AG04450 (cell line): ENCODE results near the gene ZNF280D. TPM values are rescaled to one million over a fixed set of nuclear protein-coding genes. Genes with fewer than 3 reads are reported as not detected.

Source experiments
- CTCF ChIA-PET: fragments of 300-600, 350-600 bp; formaldehyde crosslinking; extraction: SDS; loops from one replicate; lab custom pipeline; 2022; ENCODE audit warnings: antibody characterized with exemption, inconsistent platforms; lab: Charles Lee
- POLR2A ChIA-PET: fragments of 350-600 bp; formaldehyde crosslinking; extraction: SDS; loops from one replicate; lab custom pipeline; 2021; ENCODE audit warnings: antibody characterized with exemption, inconsistent platforms; lab: Yijun Ruan, JAX
- DNase-seq: peaks from one replicate; pipeline ENCODE4 v3.0.0-alpha.2; 2011; ENCODE audit warnings: low read depth, low spot score
- H3K27ac ChIP-seq: one replicate; pipeline ENCODE4 v1.5.1; 2012; ENCODE audit warnings: low read depth, low read length, control low read depth
- H3K27me3 ChIP-seq: one replicate; pipeline ENCODE4 v1.6.0; 2012; ENCODE audit warnings: low read length; ENCODE audit not compliant: control insufficient read depth, insufficient read depth
- H3K4me3 ChIP-seq: 2 replicates; pipeline ENCODE4 v1.5.1; 2011; ENCODE audit warnings: mild to moderate bottlenecking, low read depth, low read length, control low read depth
- H3K9me3 ChIP-seq: 2 replicates; pipeline ENCODE4 v1.5.1; 2012; ENCODE audit warnings: low read length; ENCODE audit not compliant: control insufficient read depth, insufficient read depth
- polyA plus RNA-seq: library from polyadenylated mRNA; depleted of rRNA; stranded (reverse); fragments of >200 nt; gene quantifications from 2 replicates; pipeline ENCODE4 v1.2.3, GENCODE V29; 2011
- TF ChIP-seq, protein P1 (sequence below): IDR thresholded peaks from 2 replicates; pipeline ENCODE4 v1.5.1; 2011; ENCODE audit warnings: low read depth, low read length, control low read depth, inconsistent platforms

The ZNF280D gene
- polyA plus RNA-seq, 1 experiment: 17.6 TPM

- no peaks in the 10 kb centered on the region for H3K27me3 ChIP-seq
- TF ChIP-seq, protein P1, sequence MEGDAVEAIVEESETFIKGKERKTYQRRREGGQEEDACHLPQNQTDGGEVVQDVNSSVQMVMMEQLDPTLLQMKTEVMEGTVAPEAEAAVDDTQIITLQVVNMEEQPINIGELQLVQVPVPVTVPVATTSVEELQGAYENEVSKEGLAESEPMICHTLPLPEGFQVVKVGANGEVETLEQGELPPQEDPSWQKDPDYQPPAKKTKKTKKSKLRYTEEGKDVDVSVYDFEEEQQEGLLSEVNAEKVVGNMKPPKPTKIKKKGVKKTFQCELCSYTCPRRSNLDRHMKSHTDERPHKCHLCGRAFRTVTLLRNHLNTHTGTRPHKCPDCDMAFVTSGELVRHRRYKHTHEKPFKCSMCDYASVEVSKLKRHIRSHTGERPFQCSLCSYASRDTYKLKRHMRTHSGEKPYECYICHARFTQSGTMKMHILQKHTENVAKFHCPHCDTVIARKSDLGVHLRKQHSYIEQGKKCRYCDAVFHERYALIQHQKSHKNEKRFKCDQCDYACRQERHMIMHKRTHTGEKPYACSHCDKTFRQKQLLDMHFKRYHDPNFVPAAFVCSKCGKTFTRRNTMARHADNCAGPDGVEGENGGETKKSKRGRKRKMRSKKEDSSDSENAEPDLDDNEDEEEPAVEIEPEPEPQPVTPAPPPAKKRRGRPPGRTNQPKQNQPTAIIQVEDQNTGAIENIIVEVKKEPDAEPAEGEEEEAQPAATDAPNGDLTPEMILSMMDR: no peak
- no peaks in the 10 kb centered on the region for H3K9me3 ChIP-seq
- no peak overlapping the region for H3K4me3 ChIP-seq
- no peak overlapping the region for H3K27ac ChIP-seq
- CTCF ChIA-PET: interaction anchor here (0.6 kb wide), 1 partner anchor 615 kb away, joined by 3 read pairs; no protein-coding TSS in a partner anchor
- DNase-seq: no peak
- POLR2A ChIA-PET: interaction anchor here (0.6 kb wide), 1 partner anchor 526 kb away, joined by 3 read pairs; no protein-coding TSS in a partner anchor
These were observed 7.9 kb downstream of the ZNF280D start for GRCh38 chr15:56725386-56725785.

- H3K27me3 ChIP-seq: no peaks in the 10 kb centered on the region
These were observed 9.1 kb downstream of the ZNF280D start for GRCh38 chr15:56724232-56724631.

GRCh38 chr15:56723787-56724186 lies 9.5 kb downstream of the ZNF280D start:
- Histone ChIP-seq H3K27me3 (no peaks in the 10 kb centered on the region), H3K9me3 (no peaks in the 10 kb centered on the region), H3K4me3 (no peak overlapping the region), H3K27ac (no peak overlapping the region)
- no peak for DNase-seq
- CTCF ChIA-PET: no interaction called here
- TF ChIP-seq, protein P1: no peak
- POLR2A ChIA-PET: no interaction called here

More at GRCh38 chr15:56724232-56724631, 9.1 kb downstream of the ZNF280D start:
- Histone ChIP-seq H3K27ac (no peak overlapping the region), H3K4me3 (no peak overlapping the region), H3K9me3 (no peaks in the 10 kb centered on the region)
- no peak for DNase-seq
- ChIA-PET CTCF (no interaction called here), POLR2A (interaction anchor here (0.6 kb wide), 1 partner anchor 1408 kb away, joined by 6 read pairs; no protein-coding TSS in a partner anchor)
- TF ChIP-seq, protein P1: no peak

DNA sequence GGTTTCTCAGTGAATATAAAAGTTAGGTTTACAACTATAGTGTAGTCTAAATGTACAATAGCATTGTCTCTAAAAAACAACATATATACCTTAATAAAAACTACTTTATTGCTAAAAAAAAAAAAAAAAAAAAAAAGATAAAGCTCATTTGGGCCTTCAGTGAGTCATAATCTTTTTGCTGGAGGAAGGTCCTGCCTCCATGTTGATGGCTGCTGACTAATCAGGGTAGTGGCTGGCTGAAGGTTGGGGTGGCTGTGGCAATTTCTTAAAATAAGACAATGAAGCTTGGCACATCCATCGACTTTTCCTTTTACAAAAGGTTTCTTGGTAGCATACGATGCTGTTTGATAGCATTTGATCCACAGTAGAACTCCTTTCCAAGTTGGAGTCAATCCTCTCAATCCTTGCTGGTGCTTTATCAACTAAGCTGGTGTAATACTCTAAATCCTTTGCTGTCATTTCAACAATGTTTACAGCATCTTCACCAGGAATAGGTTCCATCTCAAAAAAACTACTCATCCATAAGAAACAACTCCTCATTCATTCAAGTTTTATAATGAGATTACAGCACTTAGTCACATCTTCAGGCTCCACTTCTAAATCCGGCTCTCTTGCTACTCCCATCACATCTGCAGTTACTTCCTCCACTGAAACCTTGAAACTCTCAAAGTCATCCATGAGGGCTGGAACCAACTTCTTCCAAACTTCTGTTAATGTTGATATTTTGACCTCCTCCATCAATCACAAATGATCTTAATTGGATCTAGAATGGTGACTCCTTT lies 13.3 kb downstream of the ZNF280D start:
- POLR2A ChIA-PET: interaction anchor here (0.6 kb wide), 2 partner anchors 53 to 227 kb away, joined by 4 read pairs; no protein-coding TSS in a partner anchor
- Histone ChIP-seq H3K9me3 (no peaks in the 10 kb centered on the region), H3K27me3 (no peaks in the 10 kb centered on the region), H3K4me3 (no peak overlapping the region), H3K27ac (no peak overlapping the region)
- DNase-seq: no peak
- TF ChIP-seq, protein P1: no peak
- CTCF ChIA-PET: interaction anchor here (0.6 kb wide), 4 partner anchors 32 to 1721 kb away, joined by 3 to 4 read pairs (median 3); no protein-coding TSS in a partner anchor

GRCh38 chr15:56719021-56719612 lies 14.2 kb downstream of the ZNF280D start:
- no peak overlapping the region for H3K4me3 ChIP-seq
- no peaks in the 10 kb centered on the region for H3K27me3 ChIP-seq
- TF ChIP-seq, protein P1: no peak
- H3K9me3 ChIP-seq: no peaks in the 10 kb centered on the region
- no peak overlapping the region for H3K27ac ChIP-seq
- ChIA-PET POLR2A (no interaction called here), CTCF (interaction anchor here (0.8 to 2.6 kb wide), 2 partner anchors 228 to 427 kb away, joined by 3 to 9 read pairs; no protein-coding TSS in a partner anchor)
- DNase-seq: no peak
